Kidney epithelial cell (primary cell): ENCODE data around the gene SLC35F5. TPM values are rescaled to one million over a fixed set of nuclear protein-coding genes. Genes with fewer than 3 reads are reported as not detected.
"Not testable (repeated sequence)": the region's sequence is repeated elsewhere in the genome, so short reads cannot be mapped to it uniquely, and the experiment has no call there.

Source experiments
- DNase-seq: peaks from one replicate; pipeline ENCODE4 v3.0.0-alpha.2; 2010; ENCODE audit warnings: low read depth
- H3K27me3 ChIP-seq: 2 replicates; pipeline ENCODE4 v1.6.0; 2011; ENCODE audit warnings: low read length; ENCODE audit not compliant: control insufficient read depth, insufficient read depth
- H3K36me3 ChIP-seq: 2 replicates; pipeline ENCODE4 v1.5.1; 2011; ENCODE audit warnings: low read length; ENCODE audit not compliant: control insufficient read depth, insufficient read depth
- H3K4me3 ChIP-seq: 2 replicates; pipeline ENCODE4 v1.5.1; 2011; ENCODE audit warnings: low read depth, mild to moderate bottlenecking, control low read depth, low read length
- CTCF ChIP-seq: IDR thresholded peaks from 2 replicates; pipeline ENCODE4 v1.5.1; 2011; ENCODE audit warnings: mild to moderate bottlenecking, moderate library complexity, low read length, control low read depth, inconsistent platforms; ENCODE audit not compliant: insufficient read depth, poor library complexity, severe bottlenecking
- total RNA-seq: library from RNA; depleted of rRNA; stranded (reverse); fragments of >200 nt; gene quantifications from 2 replicates; pipeline ENCODE4 v1.2.3, GENCODE V29; 2015

Gene SLC35F5
- total RNA-seq, 1 donor from 2014 or later = 61.7 TPM

- peak; percentile 97 for DNase-seq
- no peak for TF ChIP-seq CTCF
- Histone ChIP-seq H3K27me3 (no peaks in the 10 kb centered on the region), H3K4me3 (no peak overlapping the region), H3K36me3 (no peaks in the 10 kb centered on the region)
Measured at GRCh38 chr2:113791697-113792590, 35.5 kb upstream of the SLC35F5 start.

- Histone ChIP-seq H3K4me3 (no peak overlapping the region), H3K36me3 (no peaks in the 10 kb centered on the region), H3K27me3 (no peaks in the 10 kb centered on the region)
- DNase-seq = no peak
- no peak for TF ChIP-seq CTCF
Measured at GRCh38 chr2:113784823-113785744, 28.6 kb upstream of the SLC35F5 start.

GRCh38 chr2:113780472-113780871 lies 24.0 kb upstream of the SLC35F5 start:
- Histone ChIP-seq H3K36me3 (no peaks in the 10 kb centered on the region), H3K4me3 (no peak overlapping the region), H3K27me3 (no peaks in the 10 kb centered on the region)
- DNase-seq = no peak
- no peak for TF ChIP-seq CTCF

GRCh38 chr2:113777371-113777770 lies 20.9 kb upstream of the SLC35F5 start:
- no peak for DNase-seq
- no peaks in the 10 kb centered on the region for H3K36me3 ChIP-seq
- H3K27me3 ChIP-seq = no peaks in the 10 kb centered on the region
- H3K4me3 ChIP-seq = no peak overlapping the region
- TF ChIP-seq CTCF = no peak

GRCh38 chr2:113776949-113777348 lies 20.5 kb upstream of the SLC35F5 start:
- no peaks in the 10 kb centered on the region for H3K36me3 ChIP-seq
- no peak for DNase-seq
- H3K4me3 ChIP-seq = no peak overlapping the region
- no peaks in the 10 kb centered on the region for H3K27me3 ChIP-seq
- no peak for TF ChIP-seq CTCF

- DNase-seq, H3K4me3 ChIP-seq, H3K27me3 ChIP-seq, H3K36me3 ChIP-seq: not testable (repeated sequence)
Measured at GRCh38 chr2:113774616-113775015, 18.2 kb upstream of the SLC35F5 start.
